ENCODE data around the gene NDUFAF2. TPM values are rescaled to one million over a fixed set of nuclear protein-coding genes. Genes with fewer than 3 reads are reported as not detected.

The NDUFAF2 gene
- total and polyA plus RNA-seq, 2 experiments from 2014 or later: 32.5 to 47.6 TPM

- Histone ChIP-seq H3K9me3 (ENCODE audit: low read depth) (no peaks in the 10 kb centered on the region), H3K27me3 (no peaks in the 10 kb centered on the region), H3K9me2 (replicated peaks; ENCODE audit: insufficient read depth) (no peaks in the 10 kb centered on the region), H4K20me1 (ENCODE audit: insufficient read depth, poor library complexity, severe bottlenecking) (no peaks in the 10 kb centered on the region), H2AFZ (no peak overlapping the region), H3K27ac (peak overlapping the region; percentile 68), H3K4me2 (no peak overlapping the region), H3K79me2 (no peaks in the 10 kb centered on the region), H3K36me3 (replicated peaks; ENCODE audit: insufficient read depth, low read depth) (no peaks in the 10 kb centered on the region), H3K4me1 (ENCODE audit: insufficient read depth) (peaks cover 9% of the 10 kb centered on the region), H3K4me3 (no peak overlapping the region)
- TF ChIP-seq EZH2 (IDR thresholded peaks at IDR 0.05; ENCODE audit: borderline replicate concordance): no peak
- WGBS (ENCODE audit: low lambda C conversion rate, missing lambda C conversion rate): 76% methylated on average over 2 of the region's 2 CpGs
- peak; percentile 55 for DNase-seq (ENCODE audit: low spot score)
Measured at GRCh38 chr5:61052882-61053281, 107.9 kb downstream of the NDUFAF2 start.

- TF ChIP-seq EZH2 (IDR thresholded peaks at IDR 0.05; ENCODE audit: borderline replicate concordance) (no peak), EZH2phosphoT487 (IDR thresholded peaks at IDR 0.05; ENCODE audit: low read depth, severe bottlenecking, unreplicated experiment) (no peak)
- TF ChIP-seq, protein P1, sequence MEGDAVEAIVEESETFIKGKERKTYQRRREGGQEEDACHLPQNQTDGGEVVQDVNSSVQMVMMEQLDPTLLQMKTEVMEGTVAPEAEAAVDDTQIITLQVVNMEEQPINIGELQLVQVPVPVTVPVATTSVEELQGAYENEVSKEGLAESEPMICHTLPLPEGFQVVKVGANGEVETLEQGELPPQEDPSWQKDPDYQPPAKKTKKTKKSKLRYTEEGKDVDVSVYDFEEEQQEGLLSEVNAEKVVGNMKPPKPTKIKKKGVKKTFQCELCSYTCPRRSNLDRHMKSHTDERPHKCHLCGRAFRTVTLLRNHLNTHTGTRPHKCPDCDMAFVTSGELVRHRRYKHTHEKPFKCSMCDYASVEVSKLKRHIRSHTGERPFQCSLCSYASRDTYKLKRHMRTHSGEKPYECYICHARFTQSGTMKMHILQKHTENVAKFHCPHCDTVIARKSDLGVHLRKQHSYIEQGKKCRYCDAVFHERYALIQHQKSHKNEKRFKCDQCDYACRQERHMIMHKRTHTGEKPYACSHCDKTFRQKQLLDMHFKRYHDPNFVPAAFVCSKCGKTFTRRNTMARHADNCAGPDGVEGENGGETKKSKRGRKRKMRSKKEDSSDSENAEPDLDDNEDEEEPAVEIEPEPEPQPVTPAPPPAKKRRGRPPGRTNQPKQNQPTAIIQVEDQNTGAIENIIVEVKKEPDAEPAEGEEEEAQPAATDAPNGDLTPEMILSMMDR (IDR thresholded peaks at IDR 0.05; ENCODE audit: poor library complexity): no peak
- H2AFZ ChIP-seq: no peak overlapping the region
Measured at GRCh38 chr5:61053937-61054336, 108.9 kb downstream of the NDUFAF2 start.

DNA sequence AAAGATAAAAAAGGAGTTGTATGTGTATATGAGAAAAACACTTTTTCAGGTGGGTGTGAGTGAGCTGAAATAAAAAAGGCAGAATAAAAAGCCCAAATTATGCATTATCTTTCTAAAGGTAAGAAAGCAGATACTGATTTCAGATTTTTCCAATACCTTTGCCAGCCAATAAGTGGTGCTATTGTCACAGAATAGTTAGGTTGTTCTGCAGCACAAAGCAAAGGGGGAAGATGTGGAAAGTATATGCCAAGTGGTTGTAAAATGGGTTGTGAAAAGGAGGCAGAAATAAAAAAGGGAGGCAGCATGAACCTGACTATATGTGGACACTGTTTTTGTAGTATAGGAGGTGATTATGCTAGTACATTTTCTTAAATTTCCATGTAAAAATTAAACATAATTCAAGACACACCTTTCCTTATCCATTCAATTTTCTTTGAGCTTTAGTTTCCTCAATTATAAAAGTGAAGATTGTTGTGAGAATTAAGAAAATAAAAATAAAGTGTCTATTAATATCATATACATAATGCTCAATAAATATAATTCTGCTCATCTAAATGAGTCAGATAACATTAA is 110.5 kb downstream of the NDUFAF2 start:
- DNase-seq (ENCODE audit: low spot score): peak; percentile 57
- Histone ChIP-seq H3K27ac (no peak overlapping the region), H3K27me3 (no peaks in the 10 kb centered on the region), H3K9me3 (ENCODE audit: low read depth) (no peaks in the 10 kb centered on the region), H4K20me1 (ENCODE audit: insufficient read depth, poor library complexity, severe bottlenecking) (no peaks in the 10 kb centered on the region), H3K36me3 (replicated peaks; ENCODE audit: insufficient read depth, low read depth) (no peaks in the 10 kb centered on the region), H3K4me2 (no peak overlapping the region), H3K79me2 (no peaks in the 10 kb centered on the region), H3K9me2 (replicated peaks; ENCODE audit: insufficient read depth) (no peaks in the 10 kb centered on the region), H2AFZ (no peak overlapping the region), H3K4me3 (no peak overlapping the region), H3K4me1 (ENCODE audit: insufficient read depth) (peaks cover 7% of the 10 kb centered on the region)
- TF ChIP-seq, protein P1 (IDR thresholded peaks at IDR 0.05; ENCODE audit: poor library complexity): peak; percentile 74
- TF ChIP-seq EZH2 (IDR thresholded peaks at IDR 0.05; ENCODE audit: borderline replicate concordance): no peak

More at GRCh38 chr5:61053937-61054336, 108.9 kb downstream of the NDUFAF2 start:
- H3K27ac ChIP-seq: no peak overlapping the region
- no peak overlapping the region for H3K4me2 ChIP-seq
- peaks cover 9% of the 10 kb centered on the region for H3K4me1 ChIP-seq (ENCODE audit: insufficient read depth)
- no peaks in the 10 kb centered on the region for H3K79me2 ChIP-seq
- no peaks in the 10 kb centered on the region for H3K9me2 ChIP-seq (replicated peaks; ENCODE audit: insufficient read depth)
- no peaks in the 10 kb centered on the region for H3K9me3 ChIP-seq (ENCODE audit: low read depth)
- no peaks in the 10 kb centered on the region for H3K36me3 ChIP-seq (replicated peaks; ENCODE audit: insufficient read depth, low read depth)
- no peak overlapping the region for H3K4me3 ChIP-seq
- WGBS (ENCODE audit: low lambda C conversion rate, missing lambda C conversion rate): 74% methylated on average over 2 of the region's 2 CpGs
- no peaks in the 10 kb centered on the region for H4K20me1 ChIP-seq (ENCODE audit: insufficient read depth, poor library complexity, severe bottlenecking)
- DNase-seq (ENCODE audit: low spot score): no peak
- H3K27me3 ChIP-seq: no peaks in the 10 kb centered on the region

GRCh38 chr5:61059499-61059898 is 114.5 kb downstream of the NDUFAF2 start:
- Histone ChIP-seq H3K27ac (no peak overlapping the region), H2AFZ (no peak overlapping the region), H3K9me3 (ENCODE audit: low read depth) (peaks cover 6% of the 10 kb centered on the region), H3K36me3 (replicated peaks; ENCODE audit: insufficient read depth, low read depth) (no peaks in the 10 kb centered on the region), H3K27me3 (no peaks in the 10 kb centered on the region), H3K9me2 (replicated peaks; ENCODE audit: insufficient read depth) (no peaks in the 10 kb centered on the region), H4K20me1 (ENCODE audit: insufficient read depth, poor library complexity, severe bottlenecking) (no peaks in the 10 kb centered on the region), H3K79me2 (no peaks in the 10 kb centered on the region), H3K4me1 (ENCODE audit: insufficient read depth) (no peaks in the 10 kb centered on the region), H3K4me3 (no peak overlapping the region), H3K4me2 (no peak overlapping the region)
- DNase-seq (ENCODE audit: low spot score): no peak
- TF ChIP-seq, protein P1 (IDR thresholded peaks at IDR 0.05; ENCODE audit: poor library complexity): no peak
